Ishikawa (cell line): ENCODE results near the gene MAP1B.

Experiments used
- CEBPB ChIP-seq: IDR thresholded peaks from 2 replicates; pipeline ENCODE4 v1.6.1; 2012
- CREB1 ChIP-seq: IDR thresholded peaks from 2 replicates; pipeline ENCODE4 v1.6.1; 2012; ENCODE audit warnings: low read depth
- EP300 ChIP-seq: IDR thresholded peaks from 2 replicates; pipeline ENCODE4 v1.6.1; 2012; ENCODE audit warnings: borderline replicate concordance
- FOXM1 ChIP-seq: IDR thresholded peaks from 2 replicates; pipeline ENCODE4 v1.6.1; 2012; ENCODE audit warnings: low read depth, borderline replicate concordance
- MAX ChIP-seq: IDR thresholded peaks from 2 replicates; pipeline ENCODE4 v1.6.1; 2012
- NFIC ChIP-seq: IDR thresholded peaks from 2 replicates; pipeline ENCODE4 v1.6.1; 2012
- RAD21 ChIP-seq: IDR thresholded peaks from 2 replicates; pipeline ENCODE4 v1.6.1; 2012; ENCODE audit warnings: low read depth
- REST ChIP-seq: IDR thresholded peaks from 2 replicates; pipeline ENCODE4 v1.6.1; 2012; ENCODE audit warnings: low read depth, mild to moderate bottlenecking
- TCF12 ChIP-seq: IDR thresholded peaks from 2 replicates; pipeline ENCODE4 v1.6.1; 2012; ENCODE audit warnings: low read depth
- TF ChIP-seq, protein P1 (sequence below): IDR thresholded peaks from 2 replicates; pipeline ENCODE4 v1.6.1; 2012

- no peak for TF ChIP-seq NFIC
- TF ChIP-seq MAX, result no peak
- TF ChIP-seq RAD21, result no peak
- TF ChIP-seq CREB1, result no peak
- no peak for TF ChIP-seq FOXM1
- TF ChIP-seq EP300, result no peak
- TF ChIP-seq, protein P1, sequence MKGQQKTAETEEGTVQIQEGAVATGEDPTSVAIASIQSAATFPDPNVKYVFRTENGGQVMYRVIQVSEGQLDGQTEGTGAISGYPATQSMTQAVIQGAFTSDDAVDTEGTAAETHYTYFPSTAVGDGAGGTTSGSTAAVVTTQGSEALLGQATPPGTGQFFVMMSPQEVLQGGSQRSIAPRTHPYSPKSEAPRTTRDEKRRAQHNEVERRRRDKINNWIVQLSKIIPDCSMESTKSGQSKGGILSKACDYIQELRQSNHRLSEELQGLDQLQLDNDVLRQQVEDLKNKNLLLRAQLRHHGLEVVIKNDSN, result no peak
- TF ChIP-seq TCF12, result no peak
- TF ChIP-seq REST, result no peak
- no peak for TF ChIP-seq CEBPB
These were observed 43.9 kb downstream of the MAP1B start for GRCh38 chr5:72151169-72151568.
